Glomerular endothelial cell (primary cell): ENCODE data around the gene TAF3. TPM values are rescaled to one million over a fixed set of nuclear protein-coding genes. Genes with fewer than 3 reads are reported as not detected.

Experiments used
- DNase-seq: peaks from one replicate; pipeline ENCODE4 v3.0.0-alpha.2; 2011; ENCODE audit warnings: low read depth, low spot score; ENCODE audit errors: extremely low read depth
- total RNA-seq: library from RNA; depleted of rRNA; stranded (reverse); fragments of >200 nt; gene quantifications from 2 replicates; pipeline ENCODE4 v1.2.3, GENCODE V29; 2015

TAF3 gene
- total RNA-seq, 1 donor from 2014 or later, result 6.5 TPM

DNA sequence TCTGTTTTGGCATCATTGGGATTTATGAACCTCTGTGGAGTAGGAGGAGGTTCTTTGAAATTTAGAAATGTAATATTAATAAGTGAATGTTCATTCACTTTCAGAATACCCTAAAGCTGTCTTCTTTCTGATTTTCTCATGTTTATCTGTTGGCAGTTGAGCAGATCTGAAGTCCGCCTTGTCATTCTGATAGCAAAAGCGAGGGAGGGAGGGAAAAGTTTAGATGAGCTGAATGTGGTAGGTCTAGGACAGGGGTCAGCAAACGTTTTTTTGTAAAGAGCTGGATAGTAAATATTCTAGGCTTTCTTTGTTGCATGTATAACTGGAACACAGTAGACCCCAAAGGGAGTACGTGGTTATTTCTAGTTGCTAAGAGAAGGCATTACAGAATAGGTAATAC is 141.8 kb downstream of the TAF3 start:
- no peak for DNase-seq

GRCh38 chr10:7962592-7962991 is 144.3 kb downstream of the TAF3 start:
- no peak for DNase-seq

DNA sequence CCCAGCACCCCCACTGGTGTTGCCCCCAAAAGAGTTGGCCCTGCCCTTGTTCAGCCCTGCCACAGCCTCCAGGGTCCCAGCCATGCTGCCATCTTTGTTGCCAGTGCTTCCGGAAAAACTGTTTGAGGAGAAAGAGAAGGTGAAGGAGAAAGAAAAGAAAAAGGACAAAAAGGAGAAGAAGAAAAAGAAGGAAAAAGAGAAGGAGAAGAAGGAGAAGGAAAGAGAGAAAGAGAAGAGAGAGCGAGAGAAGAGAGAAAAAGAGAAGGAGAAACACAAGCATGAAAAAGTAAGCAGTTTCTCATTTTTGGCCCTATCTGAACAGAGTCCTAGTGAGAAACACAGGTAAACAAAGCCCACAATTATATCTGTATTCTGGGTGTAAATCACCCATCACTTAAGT is 147.2 kb downstream of the TAF3 start:
- no peak for DNase-seq

- DNase-seq, result no peak
Measured at GRCh38 chr10:7967035-7967434, 148.7 kb downstream of the TAF3 start.

- DNase-seq, result no peak
Measured at GRCh38 chr10:7968510-7969112, 150.3 kb downstream of the TAF3 start.

GRCh38 chr10:7969623-7970022 is 151.3 kb downstream of the TAF3 start:
- no peak for DNase-seq

DNA sequence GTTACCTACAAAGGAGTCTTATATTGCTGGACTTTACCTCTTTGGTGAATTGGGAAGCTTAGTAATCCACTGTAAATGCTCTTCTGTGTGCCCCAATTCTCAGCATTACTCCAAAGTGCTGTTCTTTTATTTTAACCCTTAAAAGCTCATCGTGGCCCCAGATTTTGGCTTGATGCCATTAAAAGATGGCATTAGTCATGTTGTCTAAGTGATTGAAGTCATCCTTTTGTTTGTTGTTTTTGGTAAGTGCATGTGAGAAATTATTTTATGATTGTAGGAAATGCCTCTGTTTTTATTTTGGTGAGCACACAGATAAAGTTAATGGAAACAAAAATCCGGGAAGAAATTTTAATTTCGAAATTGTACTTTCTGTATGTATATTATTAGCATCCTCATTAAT is 153.6 kb downstream of the TAF3 start:
- no peak for DNase-seq

DNA sequence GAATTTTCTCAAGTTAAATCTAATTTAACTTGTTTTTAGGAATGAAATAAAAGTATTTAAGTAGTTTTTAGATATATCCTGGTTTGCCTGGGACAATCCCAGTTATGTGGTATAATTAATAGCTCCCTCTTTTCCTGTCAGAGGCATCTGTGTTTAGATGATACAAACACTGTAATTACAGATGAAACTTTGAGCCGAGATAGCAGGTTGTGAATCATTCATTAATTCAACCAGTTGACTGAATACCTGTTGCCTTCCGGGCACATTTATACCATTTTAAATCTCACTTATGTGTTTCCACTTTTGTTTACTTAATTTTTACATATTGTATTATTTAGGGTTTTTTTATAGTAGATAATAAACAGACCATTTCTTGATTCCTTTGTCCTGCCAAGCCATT is 154.1 kb downstream of the TAF3 start:
- DNase-seq, result no peak

DNA sequence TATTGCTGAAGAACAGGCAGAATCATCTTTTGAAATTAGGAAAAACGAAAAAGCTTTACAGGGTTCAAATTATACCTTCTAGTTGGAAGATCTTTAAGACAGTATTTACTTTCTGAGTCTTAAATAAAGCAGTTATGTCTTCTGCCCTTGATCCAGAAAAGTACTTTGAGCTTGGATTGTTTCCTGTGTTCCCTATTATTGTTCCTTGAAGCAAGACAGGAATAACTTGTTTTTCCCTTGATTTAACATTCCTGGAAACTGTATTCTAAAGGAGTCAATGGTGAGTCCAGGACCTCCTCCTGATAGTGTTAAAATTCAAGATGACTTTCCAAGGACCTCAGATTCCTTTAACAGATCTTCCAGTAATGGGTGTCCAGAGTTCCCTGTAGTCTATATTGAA is 161.9 kb downstream of the TAF3 start:
- no peak for DNase-seq

DNA sequence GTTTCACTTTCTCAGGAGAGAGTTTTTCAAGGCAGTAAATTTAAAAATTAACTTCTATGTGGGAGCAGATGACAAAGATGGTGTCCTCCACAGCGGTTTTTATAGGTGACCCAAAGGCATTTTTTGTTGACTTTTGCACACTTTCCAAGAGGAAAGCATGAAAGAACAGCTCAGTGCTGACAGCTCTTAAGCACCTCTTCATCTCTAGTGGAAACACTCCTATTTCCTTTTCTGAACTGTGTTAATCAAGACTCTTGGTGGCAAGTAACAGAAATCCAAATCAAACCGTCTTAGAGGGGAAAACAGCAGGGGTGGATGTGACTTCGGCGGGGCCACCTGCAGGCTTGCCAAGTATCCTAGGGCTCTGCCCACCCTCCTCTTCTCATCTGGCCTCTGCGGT is 164.4 kb downstream of the TAF3 start:
- no peak for DNase-seq

- DNase-seq, result no peak
Measured at GRCh38 chr10:7984325-7984724, 166.0 kb downstream of the TAF3 start.

DNA sequence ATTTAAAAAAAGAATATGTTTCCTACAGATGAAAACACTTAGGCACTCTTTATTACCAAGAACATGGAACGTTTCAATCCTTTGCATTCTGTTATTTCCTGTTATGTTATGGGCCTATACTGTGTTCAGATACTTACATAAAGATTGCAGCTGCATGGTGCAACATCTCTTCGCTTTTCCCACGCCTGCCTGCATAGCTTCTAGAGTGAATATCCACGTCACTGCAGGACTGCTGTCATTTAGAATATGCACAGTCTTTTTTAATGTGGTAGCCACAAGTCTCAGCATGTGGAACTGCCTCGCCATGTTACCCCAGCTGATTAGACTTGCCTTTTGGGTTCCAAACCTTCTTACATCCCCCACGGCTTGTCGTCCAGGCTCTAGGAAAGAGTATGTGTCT is 166.6 kb downstream of the TAF3 start:
- DNase-seq, result no peak

DNA sequence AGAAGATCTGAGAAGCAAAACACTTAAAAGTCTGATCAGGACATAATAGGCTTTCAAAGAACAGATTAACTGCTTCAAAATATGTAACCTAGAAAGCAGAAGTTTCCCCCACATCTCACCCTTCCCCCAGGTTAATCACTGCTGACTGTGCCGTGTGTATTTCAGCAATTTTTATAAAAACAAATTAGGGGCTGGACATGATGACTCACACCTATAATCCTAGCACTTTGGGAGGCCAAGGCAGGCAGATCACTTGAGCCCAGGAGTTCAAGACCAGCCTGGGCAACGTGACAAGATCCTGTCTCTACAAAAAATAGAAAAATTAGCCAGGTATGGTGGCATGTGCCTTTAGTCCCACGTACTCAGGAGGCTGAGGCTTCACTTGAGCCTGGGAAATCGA is 168.5 kb downstream of the TAF3 start:
- no peak for DNase-seq

- DNase-seq, result no peak
Measured at GRCh38 chr10:7988989-7989388, 170.7 kb downstream of the TAF3 start.

DNA sequence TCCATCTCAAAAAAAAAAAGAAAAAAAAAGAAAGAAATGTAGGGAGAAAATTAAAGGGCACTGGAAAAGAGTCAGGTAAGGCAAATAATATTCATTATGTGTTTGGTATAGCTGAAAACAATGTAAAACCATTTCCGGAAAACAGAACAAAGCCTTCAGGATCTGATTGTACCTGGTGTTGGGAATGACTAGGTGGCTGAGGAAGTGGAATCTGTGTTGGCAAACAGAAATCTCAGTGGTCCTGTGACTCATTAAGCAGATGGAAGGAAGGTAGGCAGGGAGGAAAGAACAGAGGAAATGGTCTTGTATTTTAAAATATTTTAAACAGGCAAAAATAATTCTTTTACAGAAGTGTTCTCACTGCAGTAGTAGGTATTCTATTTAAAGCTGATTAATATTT is 180.5 kb downstream of the TAF3 start:
- no peak for DNase-seq

GRCh38 chr10:8004469-8005000 is 186.2 kb downstream of the TAF3 start:
- no peak for DNase-seq

- no peak for DNase-seq
Measured at GRCh38 chr10:8006274-8006999, 188.1 kb downstream of the TAF3 start.

DNA sequence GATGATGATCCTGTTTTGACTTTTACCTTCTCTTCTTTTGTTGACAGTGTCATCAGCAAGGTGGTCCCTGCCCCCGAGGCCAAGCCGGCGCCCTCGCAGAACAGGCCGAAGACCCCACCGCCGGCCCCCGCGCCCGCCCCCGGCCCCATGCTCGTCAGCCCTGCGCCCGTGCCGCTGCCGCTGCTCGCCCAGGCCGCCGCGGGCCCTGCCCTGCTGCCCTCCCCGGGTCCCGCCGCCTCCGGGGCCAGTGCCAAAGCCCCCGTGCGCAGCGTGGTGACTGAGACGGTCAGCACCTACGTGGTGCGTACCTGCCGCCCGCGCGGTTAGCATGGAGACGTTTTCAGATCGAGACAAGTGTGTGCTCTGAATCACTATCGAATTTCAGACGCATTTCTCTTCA is 190.7 kb downstream of the TAF3 start:
- DNase-seq, result no peak

DNA sequence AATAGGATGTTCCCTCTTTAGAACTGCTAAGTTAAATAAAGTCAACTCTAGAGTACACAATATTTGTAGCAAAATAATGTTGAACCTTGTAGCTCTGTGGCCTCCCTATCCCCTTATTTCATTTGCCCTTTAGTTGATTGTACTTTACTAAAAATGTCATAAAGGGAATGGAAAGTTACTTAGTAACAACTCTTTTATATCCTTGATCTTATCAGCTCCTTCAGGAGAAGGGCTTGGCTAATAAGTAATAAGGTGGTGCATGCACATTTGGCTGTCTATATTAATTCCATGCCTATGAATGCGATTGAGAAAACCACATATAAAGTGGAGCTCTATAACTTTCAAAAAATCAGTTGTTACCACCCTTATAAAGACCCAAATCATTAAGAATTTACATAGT is 194.7 kb downstream of the TAF3 start:
- no peak for DNase-seq

DNA sequence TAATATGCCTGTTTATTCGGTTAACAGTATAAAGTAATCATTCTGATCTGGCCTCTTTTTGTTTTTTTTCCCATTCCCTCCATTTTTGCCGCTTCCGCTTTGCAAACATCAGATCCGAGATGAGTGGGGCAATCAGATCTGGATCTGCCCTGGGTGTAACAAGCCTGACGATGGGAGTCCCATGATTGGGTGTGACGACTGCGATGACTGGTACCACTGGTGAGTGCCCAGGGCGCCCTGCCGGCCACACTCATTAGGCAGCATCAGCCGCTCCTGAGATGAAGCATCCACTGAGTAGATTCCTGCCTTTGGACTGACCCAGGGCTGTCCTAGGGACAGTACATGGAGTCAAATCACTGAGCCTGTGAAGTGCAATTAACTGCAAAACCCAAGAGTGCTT is 195.3 kb downstream of the TAF3 start:
- no peak for DNase-seq

DNA sequence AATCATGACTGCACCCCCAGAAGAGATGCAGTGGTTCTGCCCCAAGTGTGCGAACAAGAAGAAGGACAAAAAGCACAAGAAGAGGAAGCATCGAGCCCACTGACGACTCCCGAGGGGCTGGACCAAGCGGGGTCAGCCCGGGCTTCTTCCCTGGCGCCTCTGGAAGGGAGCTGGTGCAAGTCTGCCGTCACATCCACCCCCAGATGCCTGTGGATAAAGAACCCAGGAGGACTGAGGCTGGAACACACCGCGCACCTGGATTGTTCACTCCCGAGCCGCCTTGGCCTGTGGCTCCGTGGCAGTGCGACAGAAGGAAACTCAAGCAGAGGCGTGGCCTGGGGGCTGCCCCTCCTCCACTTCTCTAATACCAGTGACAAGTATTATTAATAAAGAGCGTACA is 196.3 kb downstream of the TAF3 start:
- DNase-seq, result no peak

- DNase-seq, result no peak
Measured at GRCh38 chr10:8017277-8017676, 199.0 kb downstream of the TAF3 start.

GRCh38 chr10:8023321-8023720 is 205.0 kb downstream of the TAF3 start:
- DNase-seq, result no peak
